B cell (primary cell): ENCODE data around the gene AIMP1. TPM values are rescaled to one million over a fixed set of nuclear protein-coding genes. Genes with fewer than 3 reads are reported as not detected.

Experiments used
- ATAC-seq: fragments of 200-7000 bp; cut with Tn5 transposase; one replicate; pipeline ENCODE4 v1.10.0; 2021; ENCODE audit warnings: low read depth, mild to moderate bottlenecking, moderate number of reproducible peaks, moderate library complexity
- CTCF ChIA-PET: fragments of 350-600 bp; sonication (Branson Sonifier 250); formaldehyde crosslinking; loops from one replicate; lab custom pipeline; 2021; ENCODE audit warnings: antibody characterized with exemption, inconsistent platforms; lab: Charles Lee
- POLR2A ChIA-PET: fragments of 350-600 bp; sonication (Branson Sonifier 250); formaldehyde crosslinking; loops from one replicate; lab custom pipeline; 2021; ENCODE audit warnings: antibody characterized with exemption; lab: Charles Lee
- DNase-seq: peaks from one replicate; pipeline ENCODE4 v3.0.0; 2013
- H2AFZ ChIP-seq: 2 replicates; pipeline ENCODE4 v1.6.1; 2012; ENCODE audit warnings: mild to moderate bottlenecking, low read depth, low read length; ENCODE audit not compliant: insufficient read depth, poor library complexity, severe bottlenecking
- H3K27ac ChIP-seq, 2 donors: 1 replicate in 1 of 2; 2 replicates in 1 of 2; pipeline ENCODE4 v1.5.1; 2012 to 2013; ENCODE audit warnings: low read length in 2 of 2, mild to moderate bottlenecking in 2 of 2, moderate library complexity in 1 of 2
- H3K27me3 ChIP-seq, 4 experiments: fragments of 200-600 bp in 1 of 4; sonication (generic) in 1 of 4; replicated peaks in 1 of 4; 1 replicate in 2 of 4; 2 replicates in 2 of 4; pipeline versions ENCODE4 v1.6.1 to v1.7.0; 2013 to 2016; ENCODE audit warnings: low read length in 3 of 4, mild to moderate bottlenecking in 2 of 4, mixed read lengths in 1 of 4, moderate library complexity in 1 of 4; ENCODE audit not compliant: insufficient read depth in 4 of 4, control insufficient read depth in 3 of 4; ENCODE audit errors: control extremely low read depth in 1 of 4
- H3K36me3 ChIP-seq, 2 experiments: replicated peaks in 1 of 2; 1 replicate in 1 of 2; 2 replicates in 1 of 2; pipeline versions ENCODE4 v1.6.1 to v1.7.1; 2013; ENCODE audit warnings: low read length in 1 of 2; ENCODE audit not compliant: insufficient read depth in 2 of 2, control insufficient read depth in 1 of 2; ENCODE audit errors: control extremely low read depth in 1 of 2, extremely low read depth in 1 of 2
- H3K4me1 ChIP-seq, 2 donors: fragments of 200-600 bp in 1 of 2; sonication (generic) in 1 of 2; 1 replicate in 1 of 2; 2 replicates in 1 of 2; pipeline versions ENCODE4 v1.5.1 to v1.6.1; 2013 to 2017; ENCODE audit warnings: low read length in 2 of 2; ENCODE audit not compliant: control insufficient read depth in 2 of 2, insufficient read depth in 2 of 2
- H3K4me2 ChIP-seq: replicated peaks from 2 replicates; pipeline ENCODE3; 2012; ENCODE audit warnings: mild to moderate bottlenecking, low read depth, low read length; ENCODE audit not compliant: poor library complexity, severe bottlenecking
- H3K4me3 ChIP-seq, 5 experiments: fragments of 200-600 bp in 1 of 5; sonication (generic) in 1 of 5; 1 replicate in 3 of 5; 2 replicates in 2 of 5; pipeline versions ENCODE4 v1.5.1 to v1.7.0; 2011 to 2016; ENCODE audit warnings: low read length in 4 of 5, mild to moderate bottlenecking in 4 of 5, low read depth in 2 of 5, control low read depth in 1 of 5, moderate library complexity in 1 of 5; ENCODE audit not compliant: insufficient read depth in 1 of 5; ENCODE audit errors: control extremely low read depth in 1 of 5, extremely low read depth in 1 of 5
- H3K79me2 ChIP-seq: fragments of 200-600 bp; sonication (generic); one replicate; pipeline ENCODE4 v1.6.0; 2016; ENCODE audit warnings: low read length; ENCODE audit not compliant: control insufficient read depth, insufficient read depth
- H3K9ac ChIP-seq: fragments of 200-600 bp; sonication (generic); 2 replicates; pipeline ENCODE4 v1.6.1; 2017; ENCODE audit warnings: mild to moderate bottlenecking, low read length, moderate library complexity
- H3K9me3 ChIP-seq, 3 donors: one replicate each; pipeline versions ENCODE4 v1.6.1 to v1.7.1; 2013; ENCODE audit warnings: low read length in 2 of 3; ENCODE audit not compliant: control insufficient read depth in 2 of 3, insufficient read depth in 1 of 3; ENCODE audit errors: control extremely low read depth in 1 of 3
- H4K20me1 ChIP-seq: 2 replicates; pipeline ENCODE4 v1.6.0; 2012; ENCODE audit warnings: mild to moderate bottlenecking, low read length; ENCODE audit not compliant: insufficient read depth, control insufficient read depth, poor library complexity, severe bottlenecking
- H3K27ac Mint-ChIP-seq: one replicate; pipeline ENCODE4 v1.8.0; 2021; ENCODE audit warnings: mixed read lengths
- H3K27me3 Mint-ChIP-seq: one replicate; pipeline ENCODE4 v1.8.0; 2021; ENCODE audit warnings: mixed read lengths
- H3K4me1 Mint-ChIP-seq: one replicate; pipeline ENCODE4 v1.8.0; 2021; ENCODE audit warnings: mixed read lengths
- H3K4me3 Mint-ChIP-seq: one replicate; pipeline ENCODE4 v1.8.0; 2021; ENCODE audit warnings: mixed read lengths
- H3K9me3 Mint-ChIP-seq: one replicate; pipeline ENCODE4 v1.8.0; 2022; ENCODE audit warnings: mixed read lengths; ENCODE audit not compliant: insufficient read depth
- EZH2 ChIP-seq: IDR thresholded peaks from 2 replicates; pipeline ENCODE4 v1.6.1; 2012; ENCODE audit warnings: borderline replicate concordance, low read depth, mild to moderate bottlenecking, moderate library complexity, low read length; ENCODE audit not compliant: insufficient read depth, poor library complexity, severe bottlenecking
- WGBS: methylation state at CpG from one replicate; pipeline ENCODE4 v1.1.5; 2013; ENCODE audit warnings: missing lambda C conversion rate; ENCODE audit not compliant: insufficient coverage; 5-methylcytosine and 5-hydroxymethylcytosine counted together
- intact Hi-C: fragments of 100-400 bp; cut with micrococcal nuclease; formaldehyde crosslinking; loops from one replicate; pipeline ENCODE4 v1.10.0; 2022
- polyA plus RNA-seq: library from polyadenylated mRNA; depleted of rRNA; stranded (reverse); fragments of >200 nt; gene quantifications from 2 replicates; pipeline ENCODE4 v1.2.3, GENCODE V29; 2012
- total RNA-seq, 2 donors: library from RNA; stranded (reverse); fragments of 120-200 nt in 1 of 2; gene quantifications; 1 replicate in 1 of 2; 2 replicates in 1 of 2; pipeline versions ENCODE4 v1.2.3 to v1.2.4, GENCODE V29; 2013 to 2022
- TF ChIP-seq, protein P1 (sequence below): fragments of 200-600 bp; IDR thresholded peaks from one replicate; pipeline ENCODE4 v1.8.0; 2022; ENCODE audit warnings: antibody characterized with exemption, mild to moderate bottlenecking

AIMP1 gene
- total and polyA plus RNA-seq, 2 donors (not counting 1 experiment from before 2014, with no cell fraction given): 12.0 to 49.7 TPM

DNA sequence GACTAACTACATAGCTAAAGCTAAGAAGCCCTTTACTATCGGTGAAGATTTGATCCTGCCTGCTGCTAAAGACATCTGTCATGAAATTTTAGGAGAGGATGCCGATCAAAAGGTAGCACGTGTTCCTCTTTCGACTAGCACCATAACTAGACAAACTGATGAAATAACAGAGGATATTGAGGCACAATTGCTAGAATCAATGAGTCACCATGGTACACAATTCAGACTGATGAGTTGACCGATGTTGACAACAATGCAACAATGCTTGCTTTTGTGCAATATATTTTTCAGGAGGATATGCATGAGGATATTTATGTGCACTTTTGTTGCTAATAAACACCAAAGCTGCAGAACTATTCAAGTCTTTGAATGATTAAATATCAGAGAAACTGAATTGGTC lies 24.7 kb upstream of the AIMP1 start:
- Mint-ChIP-seq H3K9me3 (no peaks in the 10 kb centered on the region), H3K27ac (no peak overlapping the region), H3K27me3 (no peaks in the 10 kb centered on the region), H3K4me3 (no peak overlapping the region), H3K4me1 (peaks cover 4% of the 10 kb centered on the region)
- H3K9me3 ChIP-seq: no peaks in the 10 kb centered on the region
- no peak overlapping the region for H3K9ac ChIP-seq
- intact Hi-C loops: no loop called here
- H3K4me3 ChIP-seq: no peak overlapping the region
- H3K4me2 ChIP-seq: no peak overlapping the region
- H3K36me3 ChIP-seq: peaks cover 4 to 25% of the 10 kb centered on the region in 2 experiments
- no peak for DNase-seq
- H2AFZ ChIP-seq: no peak overlapping the region
- H3K27me3 ChIP-seq: no peaks in the 10 kb centered on the region
- no peak overlapping the region for H3K27ac ChIP-seq
- ChIA-PET CTCF (no interaction called here), POLR2A (no interaction called here)
- WGBS: 100% methylated on average over 4 of the region's 5 CpGs
- no peaks in the 10 kb centered on the region for H3K4me1 ChIP-seq
- TF ChIP-seq, protein P1, sequence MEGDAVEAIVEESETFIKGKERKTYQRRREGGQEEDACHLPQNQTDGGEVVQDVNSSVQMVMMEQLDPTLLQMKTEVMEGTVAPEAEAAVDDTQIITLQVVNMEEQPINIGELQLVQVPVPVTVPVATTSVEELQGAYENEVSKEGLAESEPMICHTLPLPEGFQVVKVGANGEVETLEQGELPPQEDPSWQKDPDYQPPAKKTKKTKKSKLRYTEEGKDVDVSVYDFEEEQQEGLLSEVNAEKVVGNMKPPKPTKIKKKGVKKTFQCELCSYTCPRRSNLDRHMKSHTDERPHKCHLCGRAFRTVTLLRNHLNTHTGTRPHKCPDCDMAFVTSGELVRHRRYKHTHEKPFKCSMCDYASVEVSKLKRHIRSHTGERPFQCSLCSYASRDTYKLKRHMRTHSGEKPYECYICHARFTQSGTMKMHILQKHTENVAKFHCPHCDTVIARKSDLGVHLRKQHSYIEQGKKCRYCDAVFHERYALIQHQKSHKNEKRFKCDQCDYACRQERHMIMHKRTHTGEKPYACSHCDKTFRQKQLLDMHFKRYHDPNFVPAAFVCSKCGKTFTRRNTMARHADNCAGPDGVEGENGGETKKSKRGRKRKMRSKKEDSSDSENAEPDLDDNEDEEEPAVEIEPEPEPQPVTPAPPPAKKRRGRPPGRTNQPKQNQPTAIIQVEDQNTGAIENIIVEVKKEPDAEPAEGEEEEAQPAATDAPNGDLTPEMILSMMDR: no peak
- no peak for TF ChIP-seq EZH2
- no peak for ATAC-seq
- H3K79me2 ChIP-seq: peaks cover 8% of the 10 kb centered on the region
- no peaks in the 10 kb centered on the region for H4K20me1 ChIP-seq

DNA sequence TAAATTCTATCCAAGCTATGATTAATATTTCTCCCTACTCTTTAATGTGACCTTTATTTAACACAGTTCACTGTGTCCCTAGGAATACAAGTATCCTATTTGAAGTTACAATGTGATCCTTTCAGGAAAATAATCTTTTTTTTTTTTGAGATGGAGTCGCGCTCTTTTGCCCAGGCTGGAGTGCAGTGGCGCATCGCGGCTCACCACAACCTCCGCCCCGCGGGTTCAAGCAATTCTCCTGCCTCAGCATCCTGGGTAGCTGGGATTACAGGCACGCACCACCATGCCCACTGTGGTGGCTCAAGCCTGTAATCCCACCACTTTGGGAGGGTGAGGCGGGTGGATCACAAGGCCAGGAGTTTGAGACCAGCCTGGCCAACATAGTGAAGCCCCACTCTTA lies 22.3 kb upstream of the AIMP1 start:
- Histone ChIP-seq H2AFZ (no peak overlapping the region), H3K27ac (no peak overlapping the region), H3K36me3 (peaks cover 3 to 25% of the 10 kb centered on the region in 2 experiments), H3K27me3 (no peaks in the 10 kb centered on the region), H3K9me3 (no peaks in the 10 kb centered on the region), H4K20me1 (no peaks in the 10 kb centered on the region), H3K4me1 (no peaks in the 10 kb centered on the region), H3K79me2 (peaks cover 20% of the 10 kb centered on the region), H3K4me3 (no peak overlapping the region), H3K4me2 (no peak overlapping the region), H3K9ac (no peak overlapping the region)
- TF ChIP-seq, protein P1: no peak
- TF ChIP-seq EZH2: no peak
- Mint-ChIP-seq H3K4me3 (no peak overlapping the region), H3K27me3 (no peaks in the 10 kb centered on the region), H3K27ac (no peak overlapping the region), H3K9me3 (no peaks in the 10 kb centered on the region), H3K4me1 (peaks cover 6% of the 10 kb centered on the region)
- POLR2A ChIA-PET: no interaction called here
- CTCF ChIA-PET: no interaction called here
- intact Hi-C loops: no loop called here
- no peak for ATAC-seq
- DNase-seq: no peak
- 100% methylated on average over 8 of the region's 10 CpGs for WGBS
